Stomach (tissue), 9 donors: ENCODE results near the gene IFT27. TPM values are rescaled to one million over a fixed set of nuclear protein-coding genes. Genes with fewer than 3 reads are reported as not detected.
"Not testable (repeated sequence)": the region's sequence is repeated elsewhere in the genome, so short reads cannot be mapped to it uniquely, and the experiment has no call there.

ENCODE experiments used
- DNase-seq, 2 donors: peaks; one replicate each; pipeline versions ENCODE4 v3.0.0 to v3.0.0-alpha.2; 2013 to 2019
- H3K27ac ChIP-seq, 5 donors: fragments of 200-600 bp in 4 of 5; sonication (generic) in 4 of 5; one replicate each; pipeline ENCODE4 v1.5.1; 2013 to 2019; ENCODE audit warnings: mild to moderate bottlenecking in 1 of 5, moderate library complexity in 1 of 5
- H3K27me3 ChIP-seq, 3 donors: fragments of 200-600 bp; sonication (generic); one replicate each; pipeline ENCODE4 v1.5.1; 2017 to 2019; ENCODE audit warnings: mixed run types in 1 of 3
- H3K36me3 ChIP-seq, 4 donors: fragments of 200-600 bp; sonication (generic); 1 replicate in 3 of 4; 2 replicates in 1 of 4; pipeline ENCODE4 v1.5.1; 2016 to 2019
- H3K4me1 ChIP-seq, 4 donors: fragments of 200-600 bp; sonication (generic); one replicate each; pipeline ENCODE4 v1.5.1; 2016 to 2019
- H3K4me3 ChIP-seq, 4 donors: fragments of 200-600 bp; sonication (generic) in 3 of 4; one replicate each; pipeline ENCODE4 v1.5.1; 2016 to 2019; ENCODE audit warnings: mild to moderate bottlenecking in 1 of 4
- H3K9me3 ChIP-seq, 4 donors: fragments of 200-600 bp; sonication (generic); one replicate each; pipeline ENCODE4 v1.5.1; 2016 to 2019
- EP300 ChIP-seq: sonication (generic); formaldehyde crosslinking; IDR thresholded peaks from one replicate; pipeline ENCODE4 v1.6.1; 2017; ENCODE audit warnings: antibody characterized with exemption
- POLR2A ChIP-seq, 4 donors: fragments of 450-650 bp; IDR thresholded peaks; one replicate each; pipeline ENCODE4 v1.6.1; 2016; ENCODE audit warnings: antibody characterized with exemption in 4 of 4, control low read depth in 2 of 4, mild to moderate bottlenecking in 1 of 4, moderate library complexity in 1 of 4
- POLR2AphosphoS5 ChIP-seq, 3 donors: sonication (generic); formaldehyde crosslinking; IDR thresholded peaks; one replicate each; pipeline ENCODE4 v1.6.1; 2016; ENCODE audit warnings: antibody characterized with exemption in 3 of 3
- WGBS, 5 donors: extraction: QIAGEN DNeasy Blood & Tissue Kit in 3 of 5; methylation state at CpG; one replicate each; pipeline versions ENCODE4 v1.1.5 to v1.1.7; 2013 to 2018; 5-methylcytosine and 5-hydroxymethylcytosine counted together
- intact Hi-C: fragments of 100-400 bp; cut with DNase I; formaldehyde crosslinking; loops from one replicate; pipeline ENCODE4 v1.15.1; 2023; ENCODE audit warnings: low total_unique reads
- polyA plus RNA-seq, 3 donors: library from polyadenylated mRNA; stranded (reverse); fragments of 200-250 nt; gene quantifications; one replicate each; pipeline ENCODE4 v1.2.3, GENCODE V29; 2013
- total RNA-seq, 5 donors: library from RNA; depleted of rRNA; stranded (reverse); fragments of >200 nt; gene quantifications; one replicate each; pipeline versions ENCODE4 v1.1.0 to v1.2.3, GENCODE V29; 2014 to 2016
- TF ChIP-seq, protein P1 (sequence below), 7 experiments: fragments of 450-650 bp in 4 of 7; fragments of 200-600 bp in 3 of 7; sonication (generic) in 3 of 7; IDR thresholded peaks; one replicate each; pipeline ENCODE4 v1.5.1; 2016 to 2019; ENCODE audit warnings: antibody characterized with exemption in 7 of 7, control low read depth in 2 of 7, mild to moderate bottlenecking in 1 of 7
- donor health status: healthy with polysubstance abuse.
- donor health status: Bipolar disorder and iron deficiency.
- donor health status: healthy.

The IFT27 gene
- total and polyA plus RNA-seq, 8 donors, result 8.2 to 36.1 (median 18.4) TPM

GRCh38 chr22:36756746-36757655 is 18.9 kb downstream of the IFT27 start:
- intact Hi-C loops, result no loop called here
- Histone ChIP-seq H3K27ac (no peak overlapping the region), H3K27me3 (peaks cover 6 to 47% (median 20%) of the 10 kb centered on the region in 3 donors), H3K4me1 (peaks cover 0 to 17% (median 3%) of the 10 kb centered on the region in 4 donors), H3K9me3 (no peaks in the 10 kb centered on the region), H3K4me3 (no peak overlapping the region), H3K36me3 (peaks cover 0 to under 1% (median 0%) of the 10 kb centered on the region in 4 donors)
- DNase-seq, result no peak
- no peak for TF ChIP-seq EP300
- WGBS, 5 donors, result 59 to 71% (median 65%) methylated on average over 22 to 28 of the region's 28 CpGs

- WGBS, 5 donors, result 49 to 61% (median 57%) methylated on average over 7 of the region's 7 CpGs
- intact Hi-C loops, result no loop called here
- no peaks in the 10 kb centered on the region for H3K36me3 ChIP-seq
- H3K4me3 ChIP-seq, result no peak overlapping the region
- H3K9me3 ChIP-seq, result no peaks in the 10 kb centered on the region
- H3K27ac ChIP-seq, result no peak overlapping the region
- DNase-seq, result no peak
- peaks cover 0 to 13% (median 3%) of the 10 kb centered on the region in 4 donors for H3K4me1 ChIP-seq
- TF ChIP-seq, protein P1, sequence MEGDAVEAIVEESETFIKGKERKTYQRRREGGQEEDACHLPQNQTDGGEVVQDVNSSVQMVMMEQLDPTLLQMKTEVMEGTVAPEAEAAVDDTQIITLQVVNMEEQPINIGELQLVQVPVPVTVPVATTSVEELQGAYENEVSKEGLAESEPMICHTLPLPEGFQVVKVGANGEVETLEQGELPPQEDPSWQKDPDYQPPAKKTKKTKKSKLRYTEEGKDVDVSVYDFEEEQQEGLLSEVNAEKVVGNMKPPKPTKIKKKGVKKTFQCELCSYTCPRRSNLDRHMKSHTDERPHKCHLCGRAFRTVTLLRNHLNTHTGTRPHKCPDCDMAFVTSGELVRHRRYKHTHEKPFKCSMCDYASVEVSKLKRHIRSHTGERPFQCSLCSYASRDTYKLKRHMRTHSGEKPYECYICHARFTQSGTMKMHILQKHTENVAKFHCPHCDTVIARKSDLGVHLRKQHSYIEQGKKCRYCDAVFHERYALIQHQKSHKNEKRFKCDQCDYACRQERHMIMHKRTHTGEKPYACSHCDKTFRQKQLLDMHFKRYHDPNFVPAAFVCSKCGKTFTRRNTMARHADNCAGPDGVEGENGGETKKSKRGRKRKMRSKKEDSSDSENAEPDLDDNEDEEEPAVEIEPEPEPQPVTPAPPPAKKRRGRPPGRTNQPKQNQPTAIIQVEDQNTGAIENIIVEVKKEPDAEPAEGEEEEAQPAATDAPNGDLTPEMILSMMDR (IDR thresholded peaks at IDR 0.05), result no peak
- TF ChIP-seq POLR2AphosphoS5 (IDR thresholded peaks at IDR 0.05), result no peak
- TF ChIP-seq POLR2A (IDR thresholded peaks at IDR 0.05), result no peak
- no peak for TF ChIP-seq EP300
- peaks cover 6 to 50% (median 20%) of the 10 kb centered on the region in 3 donors for H3K27me3 ChIP-seq
Measured at GRCh38 chr22:36756031-36756430, 19.9 kb downstream of the IFT27 start.

GRCh38 chr22:36755316-36755715 is 20.6 kb downstream of the IFT27 start:
- Histone ChIP-seq H3K36me3 (no peaks in the 10 kb centered on the region), H3K4me3 (no peak overlapping the region), H3K9me3 (no peaks in the 10 kb centered on the region), H3K27ac (no peak overlapping the region), H3K27me3 (peaks cover 6 to 50% (median 20%) of the 10 kb centered on the region in 3 donors), H3K4me1 (peaks cover 0 to 8% (median 3%) of the 10 kb centered on the region in 4 donors)
- DNase-seq, result no peak
- 78 to 82% (median 79%) methylated on average over 6 of the region's 6 CpGs for WGBS, 5 donors
- no peak for TF ChIP-seq EP300
- TF ChIP-seq, protein P1 (IDR thresholded peaks at IDR 0.05), result no peak
- TF ChIP-seq POLR2AphosphoS5 (IDR thresholded peaks at IDR 0.05), result no peak
- TF ChIP-seq POLR2A (IDR thresholded peaks at IDR 0.05), result no peak
- intact Hi-C loops, result no loop called here

- H3K36me3 ChIP-seq, DNase-seq, intact Hi-C loops, H3K27ac ChIP-seq, H3K9me3 ChIP-seq, H3K4me3 ChIP-seq, H3K4me1 ChIP-seq: not testable (repeated sequence)
- 82 to 93% (median 91%) methylated on average over 9 of the region's 9 CpGs for WGBS, 5 donors
- peaks cover 6 to 50% (median 20%) of the 10 kb centered on the region in 3 donors for H3K27me3 ChIP-seq
Measured at GRCh38 chr22:36754881-36755280, 21.0 kb downstream of the IFT27 start.

- TF ChIP-seq, protein P1 (IDR thresholded peaks at IDR 0.05), result no peak
- no peak for TF ChIP-seq EP300
- no peak for TF ChIP-seq POLR2AphosphoS5 (IDR thresholded peaks at IDR 0.05)
- TF ChIP-seq POLR2A (IDR thresholded peaks at IDR 0.05), result no peak
- Histone ChIP-seq H3K9me3 (no peaks in the 10 kb centered on the region), H3K4me3 (no peak overlapping the region), H3K27ac (no peak overlapping the region), H3K27me3 (peaks cover 6 to 50% (median 20%) of the 10 kb centered on the region in 3 donors), H3K4me1 (peaks cover 0 to 8% (median 3%) of the 10 kb centered on the region in 4 donors), H3K36me3 (no peaks in the 10 kb centered on the region)
- DNase-seq, result no peak
- WGBS, 5 donors, result 76 to 78% (median 78%) methylated on average over 12 of the region's 12 CpGs
- intact Hi-C loops, result no loop called here
Measured at GRCh38 chr22:36753916-36754315, 22.0 kb downstream of the IFT27 start.
